CD4-positive, alpha-beta T cell (primary cell): ENCODE results near the gene POU2F1. TPM values are rescaled to one million over a fixed set of nuclear protein-coding genes. Genes with fewer than 3 reads are reported as not detected.
"Not testable (repeated sequence)": the region's sequence is repeated elsewhere in the genome, so short reads cannot be mapped to it uniquely, and the experiment has no call there.

ENCODE experiments used
- ATAC-seq: fragments of 200-7000 bp; cut with Tn5 transposase; one replicate; pipeline ENCODE4 v1.10.0; 2022; ENCODE audit warnings: mild to moderate bottlenecking; ENCODE audit not compliant: poor library complexity
- CTCF ChIA-PET: fragments of 350-600 bp; sonication (Branson Sonifier 250); formaldehyde crosslinking; loops from one replicate; lab custom pipeline; 2021; ENCODE audit warnings: antibody characterized with exemption, inconsistent platforms; lab: Charles Lee
- POLR2A ChIA-PET: fragments of 350-600 bp; sonication (Branson Sonifier 250); formaldehyde crosslinking; loops from one replicate; lab custom pipeline; 2021; ENCODE audit warnings: antibody characterized with exemption, inconsistent platforms; lab: Charles Lee
- DNase-seq, 14 experiments: peaks; one replicate each; pipeline ENCODE4 v3.0.0-alpha.2; 2013 to 2020; ENCODE audit warnings: mixed read lengths in 2 of 14
- H3K27ac ChIP-seq, 2 donors: one replicate each; pipeline versions ENCODE4 v1.5.1 to v1.7.0; 2013; ENCODE audit warnings: low read length in 2 of 2, low read depth in 1 of 2, mild to moderate bottlenecking in 1 of 2
- H3K27me3 ChIP-seq, 2 experiments: 1 replicate in 1 of 2; 2 replicates in 1 of 2; pipeline versions ENCODE4 v1.6.1 to v1.7.0; 2013; ENCODE audit warnings: low read length in 2 of 2, control low read depth in 1 of 2, mild to moderate bottlenecking in 1 of 2, moderate library complexity in 1 of 2; ENCODE audit not compliant: insufficient read depth in 2 of 2, control insufficient read depth in 1 of 2
- H3K36me3 ChIP-seq: one replicate; pipeline ENCODE4 v1.6.1; 2013; ENCODE audit warnings: low read length, control low read depth; ENCODE audit not compliant: insufficient read depth
- H3K4me1 ChIP-seq: one replicate; pipeline ENCODE4 v1.6.1; 2013; ENCODE audit warnings: low read length, control low read depth; ENCODE audit not compliant: insufficient read depth
- H3K4me3 ChIP-seq: one replicate; pipeline ENCODE4 v1.5.1; 2013; ENCODE audit warnings: mild to moderate bottlenecking, low read length, moderate library complexity
- H3K9me3 ChIP-seq, 2 experiments: 1 replicate in 1 of 2; 2 replicates in 1 of 2; pipeline versions ENCODE4 v1.6.1 to v1.7.0; 2013; ENCODE audit warnings: low read length in 2 of 2, mild to moderate bottlenecking in 2 of 2, control low read depth in 1 of 2, moderate library complexity in 1 of 2; ENCODE audit not compliant: control insufficient read depth in 1 of 2, insufficient read depth in 1 of 2
- H3K27ac Mint-ChIP-seq: one replicate; pipeline ENCODE4 v1.8.0; 2020; ENCODE audit warnings: mixed read lengths
- H3K27me3 Mint-ChIP-seq: one replicate; pipeline ENCODE4 v1.8.0; 2021; ENCODE audit warnings: mixed read lengths
- H3K36me3 Mint-ChIP-seq: one replicate; pipeline ENCODE4 v1.8.0; 2021; ENCODE audit warnings: low read depth, mixed read lengths
- H3K4me1 Mint-ChIP-seq: one replicate; pipeline ENCODE4 v1.8.0; 2021; ENCODE audit warnings: low read depth, mixed read lengths
- H3K4me3 Mint-ChIP-seq: one replicate; pipeline ENCODE4 v1.8.0; 2020; ENCODE audit warnings: mild to moderate bottlenecking, mixed read lengths
- H3K9me3 Mint-ChIP-seq: one replicate; pipeline ENCODE4 v1.8.0; 2020; ENCODE audit warnings: mixed read lengths
- intact Hi-C, 2 experiments: fragments of 100-400 bp; cut with DNase I in 1 of 2; cut with micrococcal nuclease in 1 of 2; formaldehyde crosslinking; loops; one replicate each; pipeline versions ENCODE4 v1.15.1 to v1.9.0; 2023 to 2025; cut with DNase I, micrococcal nuclease
- total RNA-seq, 174 experiments: library from RNA in 2 of 174; stranded (reverse) in 2 of 174; gene quantifications; one replicate each; pipeline ENCODE4 v1.2.3 and lab custom pipeline; 2021 to 2026
- TF ChIP-seq, protein P1 (sequence below): fragments of 200-600 bp; IDR thresholded peaks from one replicate; pipeline ENCODE4 v1.8.0; 2022; ENCODE audit warnings: antibody characterized with exemption, mild to moderate bottlenecking

The POU2F1 gene
- total RNA-seq, 2 experiments from 2014 or later, result 27.0 to 28.6 TPM

DNA sequence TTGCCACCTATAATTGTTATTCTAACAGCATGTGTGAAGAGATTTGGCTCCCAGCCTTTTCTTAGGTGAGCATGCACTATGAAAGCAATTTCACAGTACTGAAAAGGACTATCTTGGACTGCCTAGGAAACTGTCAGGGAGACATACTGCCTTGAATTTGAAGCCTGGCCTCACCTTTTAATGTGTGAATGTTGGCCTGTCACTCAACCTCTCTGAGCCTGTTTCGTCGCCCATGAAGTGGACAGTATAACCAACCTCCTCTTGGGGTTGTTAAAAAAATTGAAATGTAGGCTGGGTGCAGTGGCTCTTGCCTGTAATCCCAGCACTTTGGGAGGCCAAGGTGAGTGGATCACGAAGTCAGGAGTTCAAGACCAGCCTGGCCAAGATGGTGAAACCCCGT lies 20.4 kb upstream of the POU2F1 start:
- DNase-seq (no peak), ATAC-seq (no peak)
- TF ChIP-seq, protein P1, sequence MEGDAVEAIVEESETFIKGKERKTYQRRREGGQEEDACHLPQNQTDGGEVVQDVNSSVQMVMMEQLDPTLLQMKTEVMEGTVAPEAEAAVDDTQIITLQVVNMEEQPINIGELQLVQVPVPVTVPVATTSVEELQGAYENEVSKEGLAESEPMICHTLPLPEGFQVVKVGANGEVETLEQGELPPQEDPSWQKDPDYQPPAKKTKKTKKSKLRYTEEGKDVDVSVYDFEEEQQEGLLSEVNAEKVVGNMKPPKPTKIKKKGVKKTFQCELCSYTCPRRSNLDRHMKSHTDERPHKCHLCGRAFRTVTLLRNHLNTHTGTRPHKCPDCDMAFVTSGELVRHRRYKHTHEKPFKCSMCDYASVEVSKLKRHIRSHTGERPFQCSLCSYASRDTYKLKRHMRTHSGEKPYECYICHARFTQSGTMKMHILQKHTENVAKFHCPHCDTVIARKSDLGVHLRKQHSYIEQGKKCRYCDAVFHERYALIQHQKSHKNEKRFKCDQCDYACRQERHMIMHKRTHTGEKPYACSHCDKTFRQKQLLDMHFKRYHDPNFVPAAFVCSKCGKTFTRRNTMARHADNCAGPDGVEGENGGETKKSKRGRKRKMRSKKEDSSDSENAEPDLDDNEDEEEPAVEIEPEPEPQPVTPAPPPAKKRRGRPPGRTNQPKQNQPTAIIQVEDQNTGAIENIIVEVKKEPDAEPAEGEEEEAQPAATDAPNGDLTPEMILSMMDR, result no peak
- Histone ChIP-seq H3K4me3 (no peak overlapping the region), H3K9me3 (peaks cover 0 to 5% of the 10 kb centered on the region in 2 experiments), H3K27ac (no peak overlapping the region), H3K4me1 (no peaks in the 10 kb centered on the region), H3K27me3 (peaks cover 0 to 3% of the 10 kb centered on the region in 2 experiments), H3K36me3 (no peaks in the 10 kb centered on the region)
- Mint-ChIP-seq H3K27me3 (no peaks in the 10 kb centered on the region), H3K27ac (no peak overlapping the region), H3K36me3 (peaks cover under 1% of the 10 kb centered on the region), H3K9me3 (no peaks in the 10 kb centered on the region), H3K4me3 (no peak overlapping the region), H3K4me1 (no peaks in the 10 kb centered on the region)
- CTCF ChIA-PET, result no interaction called here
- POLR2A ChIA-PET, result no interaction called here
- intact Hi-C loops, result no loop called here

- POLR2A ChIA-PET, result no interaction called here
- Histone ChIP-seq H3K4me1 (no peaks in the 10 kb centered on the region), H3K4me3 (no peak overlapping the region), H3K27ac (no peak overlapping the region), H3K36me3 (no peaks in the 10 kb centered on the region), H3K9me3 (peaks cover 0 to 5% of the 10 kb centered on the region in 2 experiments), H3K27me3 (peaks cover 0 to 3% of the 10 kb centered on the region in 2 experiments)
- CTCF ChIA-PET, result no interaction called here
- ATAC-seq (no peak), DNase-seq (no peak)
- Mint-ChIP-seq H3K27ac (no peak overlapping the region), H3K4me3 (no peak overlapping the region), H3K9me3 (no peaks in the 10 kb centered on the region), H3K36me3 (peaks cover 4% of the 10 kb centered on the region), H3K27me3 (no peaks in the 10 kb centered on the region), H3K4me1 (no peaks in the 10 kb centered on the region)
- TF ChIP-seq, protein P1, result no peak
- intact Hi-C loops, result no loop called here
These were observed 19.9 kb upstream of the POU2F1 start for GRCh38 chr1:167200749-167201148.

DNA sequence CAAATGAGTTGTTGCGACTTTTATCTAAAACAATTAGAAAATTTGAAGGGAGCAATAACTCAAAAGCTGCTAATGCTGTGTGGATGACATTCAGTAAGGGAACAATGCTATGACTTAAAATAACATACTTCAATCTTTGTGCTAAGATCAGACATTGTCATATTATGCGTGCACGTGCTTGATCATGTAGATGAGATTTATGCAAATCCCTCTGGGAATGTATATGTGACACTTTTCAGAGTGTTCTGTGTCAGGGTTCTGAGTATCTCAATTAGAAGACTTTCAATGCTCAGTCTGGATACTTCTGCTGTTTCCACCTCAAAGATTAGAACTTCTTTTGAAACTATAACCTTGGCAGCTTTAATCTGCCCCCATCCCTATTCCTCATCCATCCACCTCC lies 18.6 kb upstream of the POU2F1 start:
- intact Hi-C loops, result no loop called here
- POLR2A ChIA-PET, result no interaction called here
- H3K36me3 ChIP-seq, result no peaks in the 10 kb centered on the region
- CTCF ChIA-PET, result no interaction called here
- Mint-ChIP-seq H3K36me3 (peaks cover 4% of the 10 kb centered on the region), H3K9me3 (no peaks in the 10 kb centered on the region), H3K27ac (no peak overlapping the region), H3K4me1 (no peaks in the 10 kb centered on the region), H3K4me3 (no peak overlapping the region), H3K27me3 (no peaks in the 10 kb centered on the region)
- H3K27ac ChIP-seq, result no peak overlapping the region
- no peak overlapping the region for H3K4me3 ChIP-seq
- DNase-seq (no peak), ATAC-seq (no peak)
- TF ChIP-seq, protein P1, result no peak
- H3K27me3 ChIP-seq, result peaks cover 0 to 3% of the 10 kb centered on the region in 2 experiments
- H3K4me1 ChIP-seq, result no peaks in the 10 kb centered on the region
- peaks cover 0 to 5% of the 10 kb centered on the region in 2 experiments for H3K9me3 ChIP-seq

- CTCF ChIA-PET, ATAC-seq, POLR2A ChIA-PET, H3K27me3 Mint-ChIP-seq, intact Hi-C loops, H3K4me1 Mint-ChIP-seq, H3K4me3 ChIP-seq, H3K9me3 Mint-ChIP-seq, H3K36me3 ChIP-seq, H3K27ac ChIP-seq, H3K27ac Mint-ChIP-seq, H3K4me1 ChIP-seq, H3K27me3 ChIP-seq, H3K4me3 Mint-ChIP-seq, DNase-seq, H3K36me3 Mint-ChIP-seq: not testable (repeated sequence)
- peaks cover 9 to 18% of the 10 kb centered on the region in 2 experiments for H3K9me3 ChIP-seq
These were observed 15.2 kb upstream of the POU2F1 start for GRCh38 chr1:167205306-167206050.
